GM19043 (cell line): ENCODE results near the gene ALOX15B.

Experiments
- ATAC-seq: cut with Tn5 transposase; IDR thresholded peaks from one replicate; pipeline ENCODE4 v1.9.1; 2021; ENCODE audit warnings: low read depth; ENCODE audit not compliant: unreplicated experiment

ALOX15B gene

GRCh38 chr17:8039611-8040168, 831 bp downstream of the ALOX15B start:
- no peak for ATAC-seq

- ATAC-seq: no peak
These were observed 2.5 kb downstream of the ALOX15B start for GRCh38 chr17:8041249-8041928.

GRCh38 chr17:8041979-8042378, 3.1 kb downstream of the ALOX15B start:
- ATAC-seq: no peak

GRCh38 chr17:8044819-8045810, 6.3 kb downstream of the ALOX15B start:
- ATAC-seq: no peak

- no peak for ATAC-seq
These were observed 7.6 kb downstream of the ALOX15B start for GRCh38 chr17:8046306-8046928.

GRCh38 chr17:8046929-8047768, 8.3 kb downstream of the ALOX15B start:
- ATAC-seq: no peak

GRCh38 chr17:8047769-8048110, 8.9 kb downstream of the ALOX15B start:
- ATAC-seq: no peak

GRCh38 chr17:8048236-8048635, 9.4 kb downstream of the ALOX15B start:
- ATAC-seq: no peak

GRCh38 chr17:8048736-8049135, 9.9 kb downstream of the ALOX15B start:
- ATAC-seq: no peak

- ATAC-seq: no peak
These were observed 13.0 kb downstream of the ALOX15B start for GRCh38 chr17:8051831-8052230.

GRCh38 chr17:8052256-8053252, 13.7 kb downstream of the ALOX15B start:
- ATAC-seq: no peak

- ATAC-seq: no peak
These were observed 14.7 kb downstream of the ALOX15B start for GRCh38 chr17:8053600-8053999.

GRCh38 chr17:8055851-8056231, 17.0 kb downstream of the ALOX15B start:
- ATAC-seq: no peak

GRCh38 chr17:8056232-8056975, 17.5 kb downstream of the ALOX15B start:
- peak; percentile 47 for ATAC-seq

- ATAC-seq: no peak
These were observed 18.2 kb downstream of the ALOX15B start for GRCh38 chr17:8056976-8057625.

- ATAC-seq: no peak
These were observed 18.8 kb downstream of the ALOX15B start for GRCh38 chr17:8057691-8058114.

GRCh38 chr17:8059131-8059530, 20.3 kb downstream of the ALOX15B start:
- ATAC-seq: no peak

- no peak for ATAC-seq
These were observed 21.4 kb downstream of the ALOX15B start for GRCh38 chr17:8060274-8060673.
